Fibroblast of lung (primary cell): ENCODE results near the gene CD3E. TPM values are rescaled to one million over a fixed set of nuclear protein-coding genes. Genes with fewer than 3 reads are reported as not detected.

Source experiments
- DNase-seq, 2 donors: peaks; one replicate each; pipeline versions ENCODE4 v3.0.0 to v3.0.0-alpha.2; 2010; ENCODE audit warnings: low read depth in 2 of 2
- H2AFZ ChIP-seq: 2 replicates; pipeline ENCODE4 v1.5.1; 2012; ENCODE audit warnings: low read length, control low read depth, inconsistent platforms
- H3K27ac ChIP-seq: 2 replicates; pipeline ENCODE4 v1.5.1; 2011; ENCODE audit warnings: low read length, control low read depth; ENCODE audit not compliant: insufficient read depth
- H3K27me3 ChIP-seq: 2 replicates; pipeline ENCODE4 v1.5.1; 2011; ENCODE audit warnings: mild to moderate bottlenecking, low read length; ENCODE audit not compliant: control insufficient read depth, insufficient read depth
- H3K36me3 ChIP-seq: 2 replicates; pipeline ENCODE4 v1.5.1; 2011; ENCODE audit warnings: low read length; ENCODE audit not compliant: control insufficient read depth, insufficient read depth
- H3K4me1 ChIP-seq: 2 replicates; pipeline ENCODE4 v1.5.1; 2011; ENCODE audit warnings: low read length; ENCODE audit not compliant: control insufficient read depth, insufficient read depth; ENCODE audit errors: extremely low read depth
- H3K4me2 ChIP-seq: 2 replicates; pipeline ENCODE4 v1.5.1; 2011; ENCODE audit warnings: low read length, control low read depth; ENCODE audit not compliant: insufficient read depth; ENCODE audit errors: extremely low read depth
- H3K4me3 ChIP-seq, 4 experiments: fragments of 200-600 bp in 1 of 4; sonication (generic) in 1 of 4; replicated peaks in 1 of 4; 2 replicates each; pipeline ENCODE4 v1.5.1; 2011 to 2016; ENCODE audit warnings: low read length in 4 of 4, low read depth in 3 of 4, mild to moderate bottlenecking in 3 of 4, control low read depth in 2 of 4, inconsistent platforms in 1 of 4, mixed read lengths in 1 of 4; ENCODE audit not compliant: insufficient read depth in 1 of 4; ENCODE audit errors: control extremely low read depth in 1 of 4
- H3K79me2 ChIP-seq: 2 replicates; pipeline ENCODE4 v1.5.1; 2012; ENCODE audit warnings: mild to moderate bottlenecking, low read length, inconsistent platforms; ENCODE audit not compliant: control insufficient read depth, insufficient read depth
- H3K9ac ChIP-seq: 2 replicates; pipeline ENCODE4 v1.5.1; 2011; ENCODE audit warnings: mild to moderate bottlenecking, low read length, control low read depth; ENCODE audit not compliant: insufficient read depth
- H3K9me3 ChIP-seq: 2 replicates; pipeline ENCODE4 v1.5.1; 2012; ENCODE audit warnings: low read depth, low read length; ENCODE audit not compliant: control insufficient read depth, insufficient read depth
- H4K20me1 ChIP-seq: 2 replicates; pipeline ENCODE4 v1.5.1; 2011; ENCODE audit warnings: low read length; ENCODE audit not compliant: control insufficient read depth, insufficient read depth; ENCODE audit errors: extremely low read depth
- CTCF ChIP-seq, 2 donors: IDR thresholded peaks in 1 of 2; conservative IDR thresholded peaks in 1 of 2; 1 replicate in 1 of 2; 2 replicates in 1 of 2; pipeline ENCODE4 v1.5.1; 2011 to 2012; ENCODE audit warnings: low read length in 2 of 2, control low read depth in 1 of 2, inconsistent platforms in 1 of 2, low read depth in 1 of 2, mild to moderate bottlenecking in 1 of 2
- EZH2 ChIP-seq: IDR thresholded peaks from 2 replicates; pipeline ENCODE4 v1.5.1; 2012; ENCODE audit warnings: low read length, control low read depth, mild to moderate bottlenecking; ENCODE audit errors: missing control alignments
- polyA plus RNA-seq, 2 donors: library from polyadenylated mRNA; depleted of rRNA in 1 of 2; stranded (reverse) in 1 of 2; unstranded in 1 of 2; fragments of >200 nt; gene quantifications; 2 replicates each; pipeline ENCODE4 v1.2.1, GENCODE V29; 2011 to 2012; ENCODE audit warnings: missing spikeins in 1 of 2
- total RNA-seq: library from RNA; depleted of rRNA; stranded (reverse); fragments of >200 nt; gene quantifications from 2 replicates; pipeline ENCODE4 v1.2.1, GENCODE V29; 2014

CD3E gene
- total and polyA plus RNA-seq, 2 donors (not counting 1 experiment from before 2014, with no cell fraction given), result not detected

- Histone ChIP-seq H3K27ac (no peak overlapping the region), H3K9ac (no peak overlapping the region), H3K9me3 (no peaks in the 10 kb centered on the region), H3K4me2 (no peak overlapping the region), H3K4me3 (no peak overlapping the region), H3K4me1 (no peaks in the 10 kb centered on the region), H2AFZ (no peak overlapping the region), H3K79me2 (no peaks in the 10 kb centered on the region), H4K20me1 (no peaks in the 10 kb centered on the region), H3K36me3 (no peaks in the 10 kb centered on the region), H3K27me3 (peaks cover 3% of the 10 kb centered on the region)
- DNase-seq, result no peak
- TF ChIP-seq CTCF (conservative IDR thresholded peaks at IDR 0.05 in 1 of 2, IDR thresholded peaks at IDR 0.05 in 1 of 2; ENCODE audit: low read depth in 1 of 2, low read length in 2 of 2) (no peak), EZH2 (no peak)
Measured at GRCh38 chr11:118338637-118339061, 34.1 kb downstream of the CD3E start.

- Histone ChIP-seq H2AFZ (no peak overlapping the region), H3K79me2 (no peaks in the 10 kb centered on the region), H3K9ac (no peak overlapping the region), H3K4me3 (no peak overlapping the region), H3K27ac (no peak overlapping the region), H3K4me2 (no peak overlapping the region), H3K9me3 (no peaks in the 10 kb centered on the region), H4K20me1 (no peaks in the 10 kb centered on the region), H3K36me3 (no peaks in the 10 kb centered on the region), H3K27me3 (peaks cover 3% of the 10 kb centered on the region), H3K4me1 (no peaks in the 10 kb centered on the region)
- DNase-seq, result no peak
- TF ChIP-seq CTCF (conservative IDR thresholded peaks at IDR 0.05 in 1 of 2, IDR thresholded peaks at IDR 0.05 in 1 of 2; ENCODE audit: low read depth in 1 of 2, low read length in 2 of 2), result no peak
- no peak for TF ChIP-seq EZH2
Measured at GRCh38 chr11:118339281-118339961, 34.9 kb downstream of the CD3E start.

GRCh38 chr11:118340449-118340848, 35.9 kb downstream of the CD3E start:
- H3K4me3 ChIP-seq, result no peak overlapping the region
- no peak overlapping the region for H3K27ac ChIP-seq
- no peak overlapping the region for H3K4me2 ChIP-seq
- H3K79me2 ChIP-seq, result no peaks in the 10 kb centered on the region
- H3K9me3 ChIP-seq, result no peaks in the 10 kb centered on the region
- no peaks in the 10 kb centered on the region for H4K20me1 ChIP-seq
- peaks cover 3% of the 10 kb centered on the region for H3K27me3 ChIP-seq
- no peaks in the 10 kb centered on the region for H3K4me1 ChIP-seq
- no peak for DNase-seq
- no peak overlapping the region for H2AFZ ChIP-seq
- H3K9ac ChIP-seq, result no peak overlapping the region
- TF ChIP-seq CTCF (conservative IDR thresholded peaks at IDR 0.05 in 1 of 2, IDR thresholded peaks at IDR 0.05 in 1 of 2; ENCODE audit: low read depth in 1 of 2, low read length in 2 of 2) (no peak), EZH2 (no peak)
- H3K36me3 ChIP-seq, result no peaks in the 10 kb centered on the region
